ENCODE results near the gene ST3GAL4. TPM values are rescaled to one million over a fixed set of nuclear protein-coding genes. Genes with fewer than 3 reads are reported as not detected.

The ST3GAL4 gene
- polyA plus RNA-seq, 1 of the 3 experiments (the other 2 are of a cell fraction), result 32.0 TPM

DNA sequence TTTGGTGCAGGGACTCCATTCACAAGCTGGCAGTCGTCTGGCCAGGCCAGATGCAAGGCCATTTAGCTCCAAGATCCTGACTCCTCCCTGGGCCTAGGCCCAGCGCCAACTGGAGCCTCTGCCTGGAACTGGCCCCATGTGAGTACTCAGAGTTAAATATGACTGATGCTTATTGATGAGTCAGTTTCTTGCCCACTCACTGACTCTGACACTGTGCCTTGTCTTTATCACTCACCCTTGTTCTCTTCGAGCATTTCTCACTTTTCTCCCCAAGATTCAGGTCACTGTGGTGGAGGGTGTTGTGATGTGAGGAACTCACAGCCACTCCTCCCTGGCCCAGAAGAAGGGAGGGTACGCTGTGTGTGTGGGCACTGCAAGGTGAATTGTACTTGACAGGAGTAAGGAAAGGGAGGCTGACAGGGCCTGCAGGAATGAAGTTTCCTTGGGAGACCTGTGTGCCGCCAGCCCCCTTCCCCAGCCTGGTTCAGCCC is 23.2 kb upstream of the ST3GAL4 start (continued):
- TF ChIP-seq, protein P1, sequence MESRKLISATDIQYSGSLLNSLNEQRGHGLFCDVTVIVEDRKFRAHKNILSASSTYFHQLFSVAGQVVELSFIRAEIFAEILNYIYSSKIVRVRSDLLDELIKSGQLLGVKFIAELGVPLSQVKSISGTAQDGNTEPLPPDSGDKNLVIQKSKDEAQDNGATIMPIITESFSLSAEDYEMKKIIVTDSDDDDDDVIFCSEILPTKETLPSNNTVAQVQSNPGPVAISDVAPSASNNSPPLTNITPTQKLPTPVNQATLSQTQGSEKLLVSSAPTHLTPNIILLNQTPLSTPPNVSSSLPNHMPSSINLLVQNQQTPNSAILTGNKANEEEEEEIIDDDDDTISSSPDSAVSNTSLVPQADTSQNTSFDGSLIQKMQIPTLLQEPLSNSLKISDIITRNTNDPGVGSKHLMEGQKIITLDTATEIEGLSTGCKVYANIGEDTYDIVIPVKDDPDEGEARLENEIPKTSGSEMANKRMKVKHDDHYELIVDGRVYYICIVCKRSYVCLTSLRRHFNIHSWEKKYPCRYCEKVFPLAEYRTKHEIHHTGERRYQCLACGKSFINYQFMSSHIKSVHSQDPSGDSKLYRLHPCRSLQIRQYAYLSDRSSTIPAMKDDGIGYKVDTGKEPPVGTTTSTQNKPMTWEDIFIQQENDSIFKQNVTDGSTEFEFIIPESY (IDR thresholded peaks at IDR 0.05; ENCODE audit: borderline replicate concordance, low read depth), result peak; percentile 41; the same call in 1 of the 2 replicates
- peak; percentile 51; the same call in 1 of the 2 replicates for TF ChIP-seq POLR2AphosphoS5 (IDR thresholded peaks at IDR 0.05; ENCODE audit: low read depth, low read length)
- TF ChIP-seq EZH2phosphoT487 (IDR thresholded peaks at IDR 0.05; ENCODE audit: borderline replicate concordance, low read depth), result no peak
- peak; percentile 39 to 80; a peak in 2 of 4 replicates for TF ChIP-seq EP300 (IDR thresholded peaks at IDR 0.05; ENCODE audit: borderline replicate concordance in 1 of 2, low read depth in 1 of 2, low read length in 1 of 2)
- TF ChIP-seq ELF1 (IDR thresholded peaks at IDR 0.05), result no peak
- TF ChIP-seq, protein P2, sequence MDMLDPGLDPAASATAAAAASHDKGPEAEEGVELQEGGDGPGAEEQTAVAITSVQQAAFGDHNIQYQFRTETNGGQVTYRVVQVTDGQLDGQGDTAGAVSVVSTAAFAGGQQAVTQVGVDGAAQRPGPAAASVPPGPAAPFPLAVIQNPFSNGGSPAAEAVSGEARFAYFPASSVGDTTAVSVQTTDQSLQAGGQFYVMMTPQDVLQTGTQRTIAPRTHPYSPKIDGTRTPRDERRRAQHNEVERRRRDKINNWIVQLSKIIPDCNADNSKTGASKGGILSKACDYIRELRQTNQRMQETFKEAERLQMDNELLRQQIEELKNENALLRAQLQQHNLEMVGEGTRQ (IDR thresholded peaks at IDR 0.05; ENCODE audit: borderline replicate concordance, low read depth, low read length), result no peak

DNA sequence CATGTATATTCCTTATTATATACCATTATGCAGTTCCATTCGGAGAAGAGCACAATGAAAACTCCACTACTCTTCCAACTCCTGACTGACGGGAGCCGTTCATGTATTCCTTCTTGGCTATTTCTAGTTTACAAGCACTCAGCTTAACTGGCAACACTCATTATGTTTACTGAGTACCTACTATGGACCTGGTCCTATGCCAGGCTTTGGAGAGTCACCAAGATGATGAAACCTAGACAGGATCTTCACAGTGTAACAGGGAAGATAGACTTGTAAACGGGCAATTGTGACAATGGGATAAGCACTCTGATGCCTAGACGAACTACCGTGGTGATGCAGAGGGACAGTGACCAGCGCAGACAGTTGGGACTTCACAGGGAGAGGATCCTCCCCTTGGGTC is 22.3 kb upstream of the ST3GAL4 start:
- CTCF ChIA-PET, result interaction anchor here (1.4 kb wide), 2 partner anchors 14 to 23 kb away, joined by 5 read pairs; no protein-coding TSS in a partner anchor
- POLR2A ChIA-PET, result no interaction called here

More for the DNA sequence above, 22.3 kb upstream of the ST3GAL4 start:
- Histone ChIP-seq H3F3A (replicated peaks; ENCODE audit: insufficient read depth) (peaks cover 18% of the 10 kb centered on the region), H3K4me1 (ENCODE audit: control insufficient read depth in 1 of 2, insufficient read depth in 2 of 2, low read depth in 1 of 2, low read length in 1 of 2) (peaks cover 28 to 30% of the 10 kb centered on the region in 2 experiments; a peak in 3 of 4 replicates), H3K9me2 (no peaks in the 10 kb centered on the region), H3K27ac (ENCODE audit: low read depth in 2 of 2, low read length in 1 of 2) (peak overlapping the region in 1 of 2 experiments; percentile 85; a peak in 1 of 4 replicates), H3K27me3 (ENCODE audit: insufficient read depth) (no peaks in the 10 kb centered on the region), H4K20me1 (ENCODE audit: insufficient read depth) (no peaks in the 10 kb centered on the region), H2AFZ (ENCODE audit: low read depth) (no peak overlapping the region), H3K4me3 (ENCODE audit: low read depth in 2 of 2, low read length in 1 of 2) (no peak overlapping the region), H3K9me3 (no peaks in the 10 kb centered on the region), H3K9ac (no peak overlapping the region), H3K36me3 (replicated peaks in 1 of 2; ENCODE audit: control insufficient read depth in 1 of 2, insufficient read depth in 2 of 2, low read length in 1 of 2) (no peaks in the 10 kb centered on the region), H3K79me2 (ENCODE audit: insufficient read depth) (no peaks in the 10 kb centered on the region), H3K4me2 (peak overlapping the region; percentile 66; the same call in 1 of the 2 replicates)
- TF ChIP-seq, protein P1 (IDR thresholded peaks at IDR 0.05; ENCODE audit: borderline replicate concordance, low read depth), result no peak
- TF ChIP-seq YY1 (IDR thresholded peaks at IDR 0.05; ENCODE audit: low read depth), result no peak
- TF ChIP-seq, protein P3, sequence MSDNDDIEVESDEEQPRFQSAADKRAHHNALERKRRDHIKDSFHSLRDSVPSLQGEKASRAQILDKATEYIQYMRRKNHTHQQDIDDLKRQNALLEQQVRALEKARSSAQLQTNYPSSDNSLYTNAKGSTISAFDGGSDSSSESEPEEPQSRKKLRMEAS (IDR thresholded peaks at IDR 0.05; ENCODE audit: low read depth), result no peak
- no peak for TF ChIP-seq NRF1 (IDR thresholded peaks at IDR 0.05; ENCODE audit: low read depth, low read length)
- no peak for TF ChIP-seq CHD2 (IDR thresholded peaks at IDR 0.05; ENCODE audit: low read length, partially characterized antibody)
- TF ChIP-seq, protein P4, sequence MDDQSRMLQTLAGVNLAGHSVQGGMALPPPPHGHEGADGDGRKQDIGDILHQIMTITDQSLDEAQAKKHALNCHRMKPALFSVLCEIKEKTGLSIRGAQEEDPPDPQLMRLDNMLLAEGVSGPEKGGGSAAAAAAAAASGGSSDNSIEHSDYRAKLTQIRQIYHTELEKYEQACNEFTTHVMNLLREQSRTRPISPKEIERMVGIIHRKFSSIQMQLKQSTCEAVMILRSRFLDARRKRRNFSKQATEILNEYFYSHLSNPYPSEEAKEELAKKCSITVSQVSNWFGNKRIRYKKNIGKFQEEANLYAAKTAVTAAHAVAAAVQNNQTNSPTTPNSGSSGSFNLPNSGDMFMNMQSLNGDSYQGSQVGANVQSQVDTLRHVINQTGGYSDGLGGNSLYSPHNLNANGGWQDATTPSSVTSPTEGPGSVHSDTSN (IDR thresholded peaks at IDR 0.05), result no peak
- no peak for TF ChIP-seq MEF2A (IDR thresholded peaks at IDR 0.05; ENCODE audit: borderline replicate concordance, low read depth)
- WGBS (ENCODE audit: low lambda C conversion rate), result 87% methylated on average over 7 of the region's 7 CpGs
- no peak for DNase-seq
